Colonic mucosa (tissue), 4 donors: ENCODE measurements around the gene SLC25A29. TPM values are rescaled to one million over a fixed set of nuclear protein-coding genes. Genes with fewer than 3 reads are reported as not detected.

Experiments
- DNase-seq: peaks from one replicate; pipeline ENCODE4 v3.0.0-alpha.2; 2020
- H3K27ac ChIP-seq: fragments of 200-600 bp; one replicate; pipeline ENCODE4 v1.8.0; 2021
- H3K27me3 ChIP-seq: fragments of 200-600 bp; one replicate; pipeline ENCODE4 v1.8.0; 2021
- H3K36me3 ChIP-seq: fragments of 200-600 bp; one replicate; pipeline ENCODE4 v1.8.0; 2021
- H3K4me1 ChIP-seq: fragments of 200-600 bp; one replicate; pipeline ENCODE4 v1.8.0; 2021; ENCODE audit warnings: mild to moderate bottlenecking
- H3K4me3 ChIP-seq: fragments of 200-600 bp; one replicate; pipeline ENCODE4 v1.8.0; 2021
- H3K9ac ChIP-seq, 2 donors: one replicate each; pipeline ENCODE4 v1.7.0; 2013; ENCODE audit warnings: control low read depth in 2 of 2, low read depth in 2 of 2, low read length in 2 of 2
- H3K9me3 ChIP-seq: fragments of 200-600 bp; one replicate; pipeline ENCODE4 v1.8.0; 2021
- CTCF ChIP-seq: fragments of 200-600 bp; IDR thresholded peaks from one replicate; pipeline ENCODE4 v1.8.0; 2022; ENCODE audit warnings: antibody characterized with exemption, mild to moderate bottlenecking
- intact Hi-C: fragments of 100-400 bp; cut with DNase I; formaldehyde crosslinking; loops from one replicate; pipeline ENCODE4 v1.14.1; 2022
- microRNA-seq: library from miRNA; unstranded; fragments of <30 nt; microRNA quantifications from one replicate; pipeline ENCODE4, GENCODE V29; 2019
- total RNA-seq, 2 donors: library from RNA; stranded (reverse); fragmentation: NEBNext Ultra II Directional in 1 of 2; extraction: Animal tissue kit (Norgen Biotek cat#: 25700) in 1 of 2; gene quantifications; one replicate each; pipeline ENCODE4 v1.2.1, GENCODE V29; 2021
- donor health status: healthy.
- donor health status: DM: no; HTN: no; CAD: no.
- donor health status: DM: no; HTN: no; CAD: no.

Gene SLC25A29
- total RNA-seq, 2 donors from 2014 or later = 28.6 to 34.8 TPM

GRCh38 chr14:100243020-100243419 lies 63.2 kb downstream of the SLC25A29 start:
- Histone ChIP-seq H3K27me3 (no peaks in the 10 kb centered on the region), H3K36me3 (no peaks in the 10 kb centered on the region), H3K9me3 (no peaks in the 10 kb centered on the region), H3K9ac (no peak overlapping the region), H3K4me3 (no peak overlapping the region), H3K4me1 (peaks cover 26% of the 10 kb centered on the region), H3K27ac (no peak overlapping the region)
- no peak for DNase-seq
- no peak for TF ChIP-seq CTCF
- intact Hi-C loops = no loop called here

- Histone ChIP-seq H3K4me3 (peak overlapping the region; percentile 41), H3K27me3 (no peaks in the 10 kb centered on the region), H3K9me3 (no peaks in the 10 kb centered on the region), H3K9ac (peak overlapping the region; percentile 68 to 72), H3K27ac (peak overlapping the region; percentile 86), H3K36me3 (no peaks in the 10 kb centered on the region), H3K4me1 (peaks cover 18% of the 10 kb centered on the region)
- intact Hi-C loops = no loop called here
- DNase-seq = no peak
- no peak for TF ChIP-seq CTCF
These were observed 65.0 kb downstream of the SLC25A29 start for GRCh38 chr14:100241279-100241678.

Small RNAs within 50 kb of the gene (microRNA-seq; reads per million reads assigned to microRNA genes)
- gene MIR345 (133 reads per million, percentile 57 among the genes with 10 or more reads in this experiment), gene MIR6764 (not detected)

Other genes starting within 250 kb of the SLC25A29 start
- gene EVL, start 241.0 kb downstream of the SLC25A29 start, total RNA-seq = 10 to 100 TPM; 13.7 to 15.4 TPM
- gene DEGS2, start 146.8 kb downstream of the SLC25A29 start, total RNA-seq = 10 to 100 TPM; 37.0 to 54.3 TPM
- 10 to 100 TPM; 73.2 to 90.4 TPM for gene YY1, start 67.3 kb downstream of the SLC25A29 start, total RNA-seq
- gene SLC25A47, start 16.9 kb upstream of the SLC25A29 start, total RNA-seq = not detected
- 10 to 100 TPM in 1 of 2 donors, 1 to 10 TPM in 1; 5.8 to 12.4 TPM for gene WDR25, start 70.0 kb upstream of the SLC25A29 start, total RNA-seq